Measurements from ENCODE around the gene CCDC112. TPM values are rescaled to one million over a fixed set of nuclear protein-coding genes. Genes with fewer than 3 reads are reported as not detected.

CCDC112 gene
- total RNA-seq, 2 donors from 2014 or later, result 1.9 to 2.1 TPM

- Mint-ChIP-seq H3K4me3 (no peak overlapping the region), H3K9me3 (no peaks in the 10 kb centered on the region), H3K27me3 (ENCODE audit: low read depth) (no peaks in the 10 kb centered on the region), H3K4me1 (ENCODE audit: low read depth) (peaks cover 2% of the 10 kb centered on the region), H3K27ac (no peak overlapping the region), H3K36me3 (ENCODE audit: insufficient read depth in 2 of 2) (peaks cover 4 to 7% of the 10 kb centered on the region in 2 donors)
- ATAC-seq (replicated peaks in 1 of 2) (no peak), DNase-seq (no peak)
These were observed 59.9 kb downstream of the CCDC112 start for GRCh38 chr5:115236599-115236998.

- Mint-ChIP-seq H3K27me3 (ENCODE audit: low read depth) (no peaks in the 10 kb centered on the region), H3K9me3 (no peaks in the 10 kb centered on the region), H3K4me1 (ENCODE audit: low read depth) (no peaks in the 10 kb centered on the region), H3K36me3 (ENCODE audit: insufficient read depth in 2 of 2) (peaks cover 4 to 17% of the 10 kb centered on the region in 2 donors), H3K4me3 (no peak overlapping the region), H3K27ac (no peak overlapping the region)
- DNase-seq, result no peak
- ATAC-seq (replicated peaks in 1 of 2), result no peak
These were observed 64.9 kb downstream of the CCDC112 start for GRCh38 chr5:115231598-115231997.

DNA sequence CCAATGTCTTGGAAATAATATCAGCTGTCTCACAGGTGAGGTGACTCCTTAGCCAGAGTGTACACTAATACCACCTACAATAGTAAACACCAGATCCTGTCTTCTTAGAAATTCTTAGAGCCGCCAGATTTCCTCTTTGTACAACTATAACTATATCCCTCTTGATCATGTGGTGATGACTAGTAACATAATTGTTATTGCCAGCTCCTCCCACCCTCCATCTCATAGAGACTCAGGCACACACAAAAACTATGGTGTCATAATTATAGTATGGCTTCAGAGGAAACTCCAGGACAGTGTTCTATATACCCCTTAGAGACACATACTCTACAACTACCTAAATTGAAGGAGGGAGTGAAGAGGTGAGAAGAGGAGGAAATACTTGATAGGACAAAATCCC, 66.8 kb downstream of the CCDC112 start:
- DNase-seq (no peak), ATAC-seq (replicated peaks in 1 of 2) (no peak)
- H3K27me3 Mint-ChIP-seq (ENCODE audit: low read depth), result no peaks in the 10 kb centered on the region
- H3K36me3 Mint-ChIP-seq (ENCODE audit: insufficient read depth in 2 of 2), result peaks cover 5 to 17% of the 10 kb centered on the region in 2 donors
- no peaks in the 10 kb centered on the region for H3K4me1 Mint-ChIP-seq (ENCODE audit: low read depth)
- no peak overlapping the region for H3K27ac Mint-ChIP-seq
- H3K9me3 Mint-ChIP-seq, result no peaks in the 10 kb centered on the region
- H3K4me3 Mint-ChIP-seq, result no peak overlapping the region

GRCh38 chr5:115227281-115227680, 69.2 kb downstream of the CCDC112 start:
- Mint-ChIP-seq H3K9me3 (no peaks in the 10 kb centered on the region), H3K27ac (no peak overlapping the region), H3K4me3 (no peak overlapping the region), H3K36me3 (ENCODE audit: insufficient read depth in 2 of 2) (peaks cover 5 to 15% of the 10 kb centered on the region in 2 donors), H3K27me3 (ENCODE audit: low read depth) (no peaks in the 10 kb centered on the region), H3K4me1 (ENCODE audit: low read depth) (no peaks in the 10 kb centered on the region)
- ATAC-seq (replicated peaks in 1 of 2) (no peak), DNase-seq (no peak)

Other genes with a start within 250 kb of the CCDC112 start
- gene TRIM36, start 126.7 kb downstream of the CCDC112 start, total RNA-seq, result not detected
- 10 to 100 TPM; 47.5 TPM for gene PGGT1B, start 33.8 kb downstream of the CCDC112 start, total RNA-seq
- gene FEM1C, start 248.1 kb upstream of the CCDC112 start, total RNA-seq, result 10 to 100 TPM; 13.3 to 15.4 TPM